Caco-2 (cell line): ENCODE measurements around the gene ARAP3. TPM values are rescaled to one million over a fixed set of nuclear protein-coding genes. Genes with fewer than 3 reads are reported as not detected.

Experiments used
- BruUV-seq: library from RNA; stranded (reverse); fragments of 400-500 nt; replicated peaks from 2 replicates; lab custom pipeline; 2021; lab: Mats Ljungman, UMichigan
- CTCF ChIA-PET: fragments of 300-600 bp; sonication (Branson Sonifier 250); formaldehyde crosslinking; loops from one replicate; lab custom pipeline; 2022; ENCODE audit warnings: antibody characterized with exemption; lab: Charles Lee
- POLR2A ChIA-PET: fragments of 300-600 bp; sonication (Branson Sonifier 250); formaldehyde crosslinking; loops from one replicate; lab custom pipeline; 2022; ENCODE audit warnings: antibody characterized with exemption; lab: Charles Lee
- DNase-seq, 2 experiments: peaks; one replicate each; pipeline versions ENCODE4 v3.0.0 to v3.0.0-alpha.2; 2020 to 2022
- H3K27me3 ChIP-seq: replicated peaks from 2 replicates; pipeline ENCODE4 v1.6.0; 2011; ENCODE audit warnings: low read length; ENCODE audit not compliant: control insufficient read depth, insufficient read depth
- H3K36me3 ChIP-seq: 2 replicates; pipeline ENCODE4 v1.5.1; 2011; ENCODE audit warnings: low read length; ENCODE audit not compliant: control insufficient read depth, insufficient read depth
- H3K4me1 ChIP-seq: fragments of 250-450 bp; sonication (Bioruptor Pico); 2 replicates; pipeline ENCODE4 v1.5.1; 2020; ENCODE audit warnings: mild to moderate bottlenecking
- H3K4me3 ChIP-seq: 2 replicates; pipeline ENCODE4 v1.5.1; 2011; ENCODE audit warnings: low read depth, mild to moderate bottlenecking, control low read depth, low read length
- H3K9me3 ChIP-seq: fragments of 250-450 bp; sonication (Bioruptor Pico); 2 replicates; pipeline ENCODE4 v1.5.1; 2020; ENCODE audit warnings: mild to moderate bottlenecking, moderate library complexity
- H3K27ac Mint-ChIP-seq: one replicate; pipeline ENCODE4 v1.8.0; 2022; ENCODE audit warnings: mixed read lengths; ENCODE audit not compliant: unreplicated experiment
- H3K27me3 Mint-ChIP-seq: one replicate; pipeline ENCODE4 v1.8.0; 2022; ENCODE audit warnings: mixed read lengths; ENCODE audit not compliant: insufficient read depth, unreplicated experiment
- H3K36me3 Mint-ChIP-seq: one replicate; pipeline ENCODE4 v1.8.0; 2022; ENCODE audit warnings: mild to moderate bottlenecking, mixed read lengths; ENCODE audit not compliant: insufficient read depth, unreplicated experiment
- H3K4me1 Mint-ChIP-seq: one replicate; pipeline ENCODE4 v1.8.0; 2022; ENCODE audit warnings: low read depth, mixed read lengths; ENCODE audit not compliant: unreplicated experiment
- H3K4me3 Mint-ChIP-seq: one replicate; pipeline ENCODE4 v1.8.0; 2022; ENCODE audit warnings: mild to moderate bottlenecking, moderate library complexity, mixed read lengths; ENCODE audit not compliant: unreplicated experiment
- H3K9me3 Mint-ChIP-seq: one replicate; pipeline ENCODE4 v1.8.0; 2022; ENCODE audit warnings: mixed read lengths; ENCODE audit not compliant: unreplicated experiment
- intact Hi-C: fragments of 100-400 bp; cut with micrococcal nuclease; formaldehyde crosslinking; loops from one replicate; pipeline ENCODE4 v1.10.0; 2022; ENCODE audit not compliant: unreplicated experiment
- total RNA-seq: library from RNA; stranded (reverse); gene quantifications from 2 replicates; pipeline ENCODE4 v1.2.3, GENCODE V29; 2022
- TF ChIP-seq, protein P1 (sequence below), 2 experiments: fragments of 200-600 bp in 1 of 2; IDR thresholded peaks; 1 replicate in 1 of 2; 2 replicates in 1 of 2; pipeline versions ENCODE4 v1.5.1 to v1.8.0; 2011 to 2022; ENCODE audit warnings: antibody characterized with exemption in 1 of 2, control low read depth in 1 of 2, inconsistent platforms in 1 of 2, low read depth in 1 of 2, low read length in 1 of 2, mild to moderate bottlenecking in 1 of 2, moderate library complexity in 1 of 2; ENCODE audit not compliant: insufficient read depth in 1 of 2, severe bottlenecking in 1 of 2, unreplicated experiment in 1 of 2

ARAP3 gene
- total RNA-seq, 1 experiment from 2014 or later: 6.3 TPM

DNA sequence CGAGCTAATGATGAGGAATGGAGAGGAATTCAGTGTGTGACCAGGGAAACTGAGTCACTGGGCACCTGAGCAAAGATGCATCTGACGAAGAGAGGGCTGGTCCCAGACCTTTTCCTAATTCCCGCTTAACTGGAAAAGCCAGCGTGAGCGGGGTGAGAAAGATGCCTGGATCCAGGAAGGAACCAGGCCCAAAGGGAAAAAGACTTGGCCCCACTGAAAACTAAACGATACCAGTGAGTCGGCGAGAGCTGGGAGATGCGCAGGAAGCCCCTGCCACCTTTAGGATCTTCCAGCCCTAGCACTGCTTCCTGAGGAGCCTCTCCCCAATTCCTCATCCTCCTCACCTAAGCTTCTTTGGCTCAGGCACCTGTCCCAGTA is 30.3 kb downstream of the ARAP3 start:
- ChIA-PET POLR2A (interaction anchor here (1.4 kb wide), 1 partner anchor 15 kb away, joined by 19 read pairs; the partner anchor contains the start of genes HDAC3 and RELL2), CTCF (interaction anchor here (0.6 to 1.4 kb wide), 4 partner anchors 14 to 238 kb away, joined by 3 to 7 read pairs (median 4); no protein-coding TSS in a partner anchor)
- intact Hi-C loops: loop anchor here (1.0 kb wide), 2 partner anchors 15 to 33 kb away; partner anchors contain the start of genes DIAPH1, HDAC3 and RELL2
- Mint-ChIP-seq H3K27me3 (no peaks in the 10 kb centered on the region), H3K4me1 (peaks cover 22% of the 10 kb centered on the region), H3K4me3 (peak overlapping the region; percentile 92), H3K9me3 (no peaks in the 10 kb centered on the region), H3K27ac (peak overlapping the region; percentile 21), H3K36me3 (peaks cover 4% of the 10 kb centered on the region)
- TF ChIP-seq, protein P1, sequence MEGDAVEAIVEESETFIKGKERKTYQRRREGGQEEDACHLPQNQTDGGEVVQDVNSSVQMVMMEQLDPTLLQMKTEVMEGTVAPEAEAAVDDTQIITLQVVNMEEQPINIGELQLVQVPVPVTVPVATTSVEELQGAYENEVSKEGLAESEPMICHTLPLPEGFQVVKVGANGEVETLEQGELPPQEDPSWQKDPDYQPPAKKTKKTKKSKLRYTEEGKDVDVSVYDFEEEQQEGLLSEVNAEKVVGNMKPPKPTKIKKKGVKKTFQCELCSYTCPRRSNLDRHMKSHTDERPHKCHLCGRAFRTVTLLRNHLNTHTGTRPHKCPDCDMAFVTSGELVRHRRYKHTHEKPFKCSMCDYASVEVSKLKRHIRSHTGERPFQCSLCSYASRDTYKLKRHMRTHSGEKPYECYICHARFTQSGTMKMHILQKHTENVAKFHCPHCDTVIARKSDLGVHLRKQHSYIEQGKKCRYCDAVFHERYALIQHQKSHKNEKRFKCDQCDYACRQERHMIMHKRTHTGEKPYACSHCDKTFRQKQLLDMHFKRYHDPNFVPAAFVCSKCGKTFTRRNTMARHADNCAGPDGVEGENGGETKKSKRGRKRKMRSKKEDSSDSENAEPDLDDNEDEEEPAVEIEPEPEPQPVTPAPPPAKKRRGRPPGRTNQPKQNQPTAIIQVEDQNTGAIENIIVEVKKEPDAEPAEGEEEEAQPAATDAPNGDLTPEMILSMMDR (IDR thresholded peaks at IDR 0.05; ENCODE audit: insufficient read depth in 1 of 2, low read depth in 1 of 2, low read length in 1 of 2, severe bottlenecking in 1 of 2, unreplicated experiment in 1 of 2): no peak
- H3K36me3 ChIP-seq: peaks cover 2% of the 10 kb centered on the region; the same call in 1 of the 2 replicates
- no TSS peak for BruUV-seq
- peak overlapping the region; percentile 75 for H3K4me3 ChIP-seq
- H3K9me3 ChIP-seq: no peaks in the 10 kb centered on the region
- H3K4me1 ChIP-seq: peaks cover 5% of the 10 kb centered on the region
- DNase-seq: peak in 1 of 2 experiments; percentile 26
- no peaks in the 10 kb centered on the region for H3K27me3 ChIP-seq

DNA sequence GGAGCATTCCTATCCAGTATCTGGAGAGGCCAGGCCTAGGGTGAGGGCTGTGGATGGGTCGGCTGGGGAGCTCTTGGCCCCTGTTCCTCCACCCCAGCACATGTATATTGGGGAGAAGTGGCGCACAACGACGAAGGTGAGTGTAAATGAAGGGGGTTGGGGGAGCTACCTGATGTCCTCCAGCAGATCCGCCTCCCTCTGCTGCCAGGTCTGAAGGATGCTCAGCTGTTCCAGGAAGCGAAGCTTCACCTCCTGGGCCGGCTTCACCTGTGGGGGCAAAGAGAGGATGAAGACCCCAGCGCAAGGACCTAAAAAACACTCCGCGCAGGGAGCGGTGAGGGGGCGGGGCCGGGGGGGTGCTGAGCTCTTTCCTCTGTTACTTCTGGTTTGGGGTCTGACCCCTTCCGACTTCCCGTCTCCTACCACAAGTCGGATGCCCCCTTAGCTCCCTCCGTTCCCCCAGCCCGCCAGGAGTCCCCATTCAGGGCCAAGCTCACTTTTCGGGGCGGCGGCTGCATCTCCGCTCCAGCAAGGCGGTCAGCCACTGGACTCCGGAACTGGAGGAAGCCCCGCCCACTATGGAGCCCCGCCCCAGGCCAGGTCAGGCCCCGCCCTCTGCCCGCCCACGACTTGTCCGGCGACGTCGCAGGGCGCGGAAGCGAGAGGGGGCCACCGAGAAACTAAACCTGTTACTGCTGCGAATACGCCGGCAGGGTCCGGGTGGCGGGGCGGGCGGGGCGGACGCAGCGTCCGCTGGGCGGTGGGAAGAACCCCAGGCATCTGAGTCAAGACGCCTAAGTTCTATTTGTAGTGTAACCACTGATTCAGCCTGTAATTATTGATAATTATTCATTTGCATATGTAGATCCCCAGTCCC is 30.9 kb downstream of the ARAP3 start, which contains the start of gene FCHSD1:
TSS of gene FCHSD1 (minus strand) at position 568 of the 877 bp plus-strand sequence. CDS start at position 518, 50 bp downstream.
- peaks cover 4% of the 10 kb centered on the region for H3K36me3 Mint-ChIP-seq
- peaks cover 2% of the 10 kb centered on the region; the same call in 1 of the 2 replicates for H3K36me3 ChIP-seq
- peak; percentile 90 to 93 for DNase-seq
- no TSS peak for BruUV-seq
- H3K9me3 Mint-ChIP-seq: no peaks in the 10 kb centered on the region
- peaks cover 22% of the 10 kb centered on the region for H3K4me1 Mint-ChIP-seq
- H3K4me3 Mint-ChIP-seq: peak within 1 kb of the TSS; percentile 92
- intact Hi-C loops: loop anchor here (1.0 kb wide), 2 partner anchors 15 to 33 kb away; partner anchors contain the start of genes DIAPH1, HDAC3 and RELL2
- peak within 1 kb of the TSS; percentile 77 for H3K27ac Mint-ChIP-seq
- H3K9me3 ChIP-seq: no peaks in the 10 kb centered on the region
- H3K4me3 ChIP-seq: peak within 1 kb of the TSS; percentile 75
- TF ChIP-seq, protein P1 (IDR thresholded peaks at IDR 0.05; ENCODE audit: insufficient read depth in 1 of 2, low read depth in 1 of 2, low read length in 1 of 2, severe bottlenecking in 1 of 2, unreplicated experiment in 1 of 2): no peak
- POLR2A ChIA-PET: interaction anchor here (0.6 to 1.4 kb wide), 3 partner anchors 14 to 198 kb away, joined by 3 to 19 read pairs (median 4); partner anchors contain the start of genes HDAC3 and RELL2
- H3K4me1 ChIP-seq: peaks cover 5% of the 10 kb centered on the region
- CTCF ChIA-PET: interaction anchor here (0.6 to 1.4 kb wide), 9 partner anchors 13 to 306 kb away, joined by 3 to 7 read pairs (median 4); partner anchors contain the start of genes HDAC3 and RELL2
- H3K27me3 ChIP-seq: no peaks in the 10 kb centered on the region
- no peaks in the 10 kb centered on the region for H3K27me3 Mint-ChIP-seq

DNA sequence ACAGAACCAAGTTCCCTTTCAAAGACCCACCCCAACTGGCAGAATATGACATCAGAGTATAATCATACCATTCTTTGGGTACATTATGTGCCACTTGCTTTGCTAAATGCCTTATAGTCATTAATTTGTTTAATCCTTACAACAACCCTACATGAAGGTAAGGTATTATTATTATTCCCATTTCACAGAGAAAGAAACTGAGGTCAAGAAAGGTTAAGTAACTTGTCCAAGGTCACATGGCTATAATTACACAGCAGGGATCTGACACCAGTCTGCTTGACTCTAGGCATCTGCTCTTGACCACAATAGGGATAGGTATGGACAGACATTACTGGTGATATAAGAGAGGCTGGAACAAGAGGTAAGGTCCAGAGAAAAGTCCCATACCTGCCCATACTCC is 32.1 kb downstream of the ARAP3 start:
- H3K27ac Mint-ChIP-seq: no peak overlapping the region
- ChIA-PET POLR2A (interaction anchor here (0.5 kb wide), 1 partner anchor 673 kb away, joined by 9 read pairs; no protein-coding TSS in a partner anchor), CTCF (interaction anchor here (0.6 kb wide), 1 partner anchor 17 kb away, joined by 6 read pairs; no protein-coding TSS in a partner anchor)
- Histone ChIP-seq H3K9me3 (no peaks in the 10 kb centered on the region), H3K36me3 (0 out of 2 replicates have a peak, but pooled peaks cover 2% of the 10 kb centered on the region), H3K4me1 (peaks cover 5% of the 10 kb centered on the region), H3K27me3 (no peaks in the 10 kb centered on the region), H3K4me3 (no peak overlapping the region)
- peak overlapping the region; percentile 92 for H3K4me3 Mint-ChIP-seq
- TF ChIP-seq, protein P1 (IDR thresholded peaks at IDR 0.05; ENCODE audit: insufficient read depth in 1 of 2, low read depth in 1 of 2, low read length in 1 of 2, severe bottlenecking in 1 of 2, unreplicated experiment in 1 of 2): no peak
- intact Hi-C loops: no loop called here
- BruUV-seq: TSS peak; percentile 55
- no peak for DNase-seq
- peaks cover 4% of the 10 kb centered on the region for H3K36me3 Mint-ChIP-seq
- no peaks in the 10 kb centered on the region for H3K27me3 Mint-ChIP-seq
- H3K4me1 Mint-ChIP-seq: peaks cover 22% of the 10 kb centered on the region
- H3K9me3 Mint-ChIP-seq: no peaks in the 10 kb centered on the region
